Stimulated activated naive CD4-positive, alpha-beta T cell treated with Interleukin-2 at 50 U/mL for 16 hours (primary cell): ENCODE data around the gene MAP4.
"Not testable (repeated sequence)": the region's sequence is repeated elsewhere in the genome, so short reads cannot be mapped to it uniquely, and the experiment has no call there.

ENCODE experiments used
- DNase-seq: peaks from one replicate; lab custom pipeline; 2025; lab: John Stamatoyannopoulos, UW

MAP4 gene

GRCh38 chr3:48015431-48016180 lies 610 bp downstream of the MAP4 start:
- DNase-seq: no peak

DNA sequence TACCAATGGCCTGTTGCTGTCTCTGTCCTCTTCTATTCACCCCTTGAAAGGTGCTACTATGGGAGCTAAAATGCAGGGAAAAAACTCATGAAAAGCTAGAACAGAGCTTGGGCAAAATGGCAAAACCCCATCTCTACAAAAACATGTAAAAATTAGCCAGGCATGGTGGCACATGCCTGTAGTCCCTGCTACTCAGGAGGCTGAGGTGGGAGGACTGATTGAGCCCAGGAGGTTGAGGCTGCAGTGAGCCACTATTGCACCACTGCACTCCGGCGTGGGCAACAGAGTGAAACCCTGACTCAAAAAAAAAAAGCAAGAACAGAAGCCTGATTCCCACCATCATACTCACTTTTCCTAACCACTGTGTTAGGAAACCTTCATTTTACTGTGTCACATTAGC lies 1.9 kb downstream of the MAP4 start:
- no peak for DNase-seq

DNA sequence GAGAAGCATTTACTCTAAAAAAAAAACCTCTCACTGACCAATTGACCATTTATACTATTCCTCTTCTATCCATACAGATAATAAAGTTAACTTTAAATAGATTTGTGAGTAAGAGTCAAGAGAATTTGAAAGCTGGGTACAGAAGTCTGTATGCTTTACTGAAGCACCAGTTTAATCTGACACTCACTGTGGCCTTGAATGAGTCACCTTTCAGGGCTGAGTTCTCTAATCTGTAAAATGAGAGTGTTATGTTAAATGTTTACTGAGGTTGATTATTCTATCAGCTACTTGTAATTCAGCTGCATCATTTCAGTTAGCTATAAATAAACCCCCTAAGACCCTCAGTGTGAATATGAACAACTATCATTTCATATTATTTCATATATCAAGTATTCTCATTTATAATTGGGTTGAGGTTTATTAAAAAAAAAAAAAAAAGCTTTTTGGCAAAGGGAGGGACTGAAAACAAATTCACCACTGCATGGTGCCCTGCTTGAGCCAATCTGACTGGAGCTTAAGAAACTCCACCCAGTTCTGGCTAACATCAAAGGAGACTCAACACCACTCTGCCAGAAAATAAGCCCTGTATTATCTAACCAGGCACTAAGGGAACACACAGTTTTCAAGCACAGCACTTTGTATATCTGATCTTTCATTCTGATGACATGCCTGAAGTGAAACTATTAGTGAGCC lies 2.8 kb downstream of the MAP4 start:
- DNase-seq: no peak

DNA sequence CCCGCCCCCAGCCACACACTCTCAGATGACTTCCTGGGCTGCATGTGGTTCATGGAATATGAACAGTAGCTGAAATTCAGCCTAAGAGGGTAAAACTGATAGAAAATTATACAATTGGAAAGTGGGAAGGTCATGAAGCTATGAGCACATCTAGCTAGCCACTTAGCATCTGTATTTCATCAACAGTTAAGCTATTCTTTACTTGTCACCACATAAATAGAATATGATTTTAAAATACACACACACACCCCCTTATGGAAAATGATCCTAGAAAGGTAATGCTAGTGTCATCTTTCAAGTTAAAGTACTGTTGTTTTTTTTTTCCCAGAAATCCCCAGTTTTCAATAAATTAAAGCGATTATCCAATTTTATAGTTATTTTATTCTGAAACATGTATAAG lies 3.6 kb downstream of the MAP4 start:
- no peak for DNase-seq

DNA sequence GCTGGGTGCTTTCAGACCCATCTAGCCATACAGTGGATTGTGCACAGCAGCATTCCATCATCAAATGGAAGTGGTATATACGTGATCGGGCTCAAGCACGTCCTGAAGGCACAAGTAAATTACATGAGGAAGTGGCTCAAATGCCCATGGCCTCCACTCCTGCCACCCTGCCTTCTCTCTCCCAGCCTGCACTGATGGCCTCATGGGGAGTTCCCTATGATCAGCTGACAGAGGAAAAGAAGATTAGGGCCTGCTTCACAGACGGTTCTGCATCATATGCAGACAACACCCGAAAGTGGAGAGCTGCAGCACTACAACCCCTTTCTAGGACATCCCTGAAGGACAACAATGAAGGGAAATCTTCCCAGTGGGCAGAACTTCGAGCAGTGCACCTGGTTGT lies 8.2 kb downstream of the MAP4 start:
- DNase-seq: not testable (repeated sequence)

GRCh38 chr3:48007361-48007760 lies 8.9 kb downstream of the MAP4 start:
- DNase-seq: not testable (repeated sequence)

DNA sequence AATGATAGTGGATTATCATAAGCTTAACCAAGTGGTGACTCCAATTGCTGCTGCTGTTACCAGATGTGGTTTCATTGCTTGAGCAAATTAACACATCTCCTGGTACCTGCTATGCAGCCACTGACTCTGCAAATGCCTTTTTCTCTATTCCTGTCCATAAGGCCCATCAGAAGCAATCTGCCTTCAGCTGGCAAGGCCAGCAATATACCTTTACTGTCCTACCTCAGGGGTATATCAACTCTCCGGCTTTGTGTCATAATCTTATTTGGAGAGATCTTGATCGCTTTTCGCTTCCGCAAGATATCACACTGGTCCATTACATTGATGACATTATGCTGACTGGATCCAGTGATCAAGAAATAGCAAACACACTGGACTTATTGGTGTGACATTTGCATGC lies 9.4 kb downstream of the MAP4 start:
- not testable (repeated sequence) for DNase-seq

DNA sequence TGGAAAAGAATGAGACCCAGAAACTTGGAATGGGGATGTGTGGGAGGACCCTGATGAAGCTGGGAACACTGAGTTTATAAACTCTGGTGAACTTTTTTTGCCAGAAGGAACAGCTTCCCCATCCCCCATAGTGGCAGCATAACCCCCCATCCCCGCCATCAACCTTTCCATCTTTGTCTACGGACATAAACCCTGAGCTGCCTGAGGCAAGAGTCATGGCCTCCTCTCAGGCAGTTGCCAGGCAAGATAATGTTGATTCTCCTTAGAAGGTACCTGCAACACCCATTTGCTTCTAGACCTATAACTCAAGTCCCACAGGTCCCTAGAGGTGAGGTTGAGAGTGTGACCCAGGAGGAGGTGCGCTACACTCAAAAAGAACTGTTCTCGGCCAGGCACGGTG lies 11.5 kb downstream of the MAP4 start:
- DNase-seq: no peak

GRCh38 chr3:48002787-48003186 lies 13.4 kb downstream of the MAP4 start:
- DNase-seq: no peak

GRCh38 chr3:48001991-48002390 lies 14.2 kb downstream of the MAP4 start:
- DNase-seq: no peak

DNA sequence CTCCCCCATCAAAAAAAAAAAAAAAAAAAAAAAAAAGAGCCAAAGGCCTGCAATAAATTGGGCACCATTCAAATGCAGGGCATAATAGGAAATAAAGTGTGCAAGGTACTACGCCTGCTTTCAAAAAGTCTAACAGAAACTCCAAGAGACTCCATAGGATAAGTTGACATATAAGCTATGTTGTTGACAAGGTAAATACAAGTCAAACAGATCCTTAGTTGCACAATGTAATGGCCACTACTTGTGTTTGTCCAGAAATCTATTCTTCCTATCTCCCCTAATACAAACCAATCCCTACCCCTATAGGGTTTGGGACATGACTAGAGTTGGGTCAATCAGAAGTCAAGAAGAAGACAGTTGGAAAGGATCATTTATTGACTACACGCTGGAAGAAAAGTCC lies 16.0 kb downstream of the MAP4 start:
- DNase-seq: no peak

DNA sequence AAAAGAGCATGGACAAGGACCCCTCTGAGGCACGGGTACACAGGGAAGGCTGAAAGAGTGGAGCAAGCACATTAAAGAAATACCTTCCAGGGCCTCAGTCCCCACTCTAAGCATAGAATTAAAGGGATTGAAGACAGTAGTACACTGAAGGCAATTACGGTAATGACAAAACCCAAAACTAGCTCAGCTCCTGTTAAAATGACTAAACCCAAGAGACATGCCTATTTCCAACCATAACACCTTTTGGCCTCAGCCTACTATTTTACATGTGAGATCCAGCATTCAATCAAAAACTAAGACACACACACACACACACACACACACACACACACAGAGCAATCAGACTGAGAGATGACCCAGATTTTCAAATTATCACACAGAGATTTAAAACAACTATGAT lies 19.8 kb downstream of the MAP4 start:
- DNase-seq: no peak

GRCh38 chr3:47994180-47994579 lies 22.0 kb downstream of the MAP4 start:
- DNase-seq: no peak

GRCh38 chr3:47991341-47991740 lies 24.9 kb downstream of the MAP4 start:
- no peak for DNase-seq

- peak; percentile 62 for DNase-seq
Observed at GRCh38 chr3:47989981-47990440, 26.2 kb downstream of the MAP4 start.

- no peak for DNase-seq
Observed at GRCh38 chr3:47985381-47985780, 30.8 kb downstream of the MAP4 start.

DNA sequence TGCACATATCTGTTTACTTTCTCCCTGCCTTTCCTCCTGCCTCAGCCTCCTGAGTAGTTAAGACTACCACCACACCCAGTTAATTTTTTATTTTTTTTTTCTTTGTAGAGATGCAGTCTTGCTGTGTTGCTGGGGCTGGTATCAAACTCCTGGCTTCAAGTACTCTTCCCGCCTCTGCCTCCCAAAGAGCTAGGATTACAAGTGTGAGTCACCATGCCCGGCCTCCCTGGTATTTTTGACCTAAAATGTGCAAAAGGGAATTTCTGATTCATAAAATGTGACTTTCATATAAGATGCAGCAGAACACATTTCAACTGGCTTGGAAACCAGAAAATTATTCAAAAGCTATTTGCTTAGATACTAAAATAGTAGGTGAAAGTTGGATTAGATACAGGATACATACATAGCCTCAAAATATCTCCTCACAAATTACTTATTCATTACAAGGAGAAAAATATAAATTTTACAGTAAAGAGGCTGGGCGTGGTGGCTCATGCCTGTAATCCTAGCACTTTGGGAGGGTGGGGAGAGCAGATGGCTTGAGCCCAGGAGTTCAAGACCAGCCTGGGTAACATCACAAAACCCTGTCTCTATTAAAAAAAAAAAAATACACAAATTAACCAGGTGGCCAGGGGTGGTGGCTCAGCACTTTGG lies 32.0 kb downstream of the MAP4 start:
- no peak for DNase-seq

DNA sequence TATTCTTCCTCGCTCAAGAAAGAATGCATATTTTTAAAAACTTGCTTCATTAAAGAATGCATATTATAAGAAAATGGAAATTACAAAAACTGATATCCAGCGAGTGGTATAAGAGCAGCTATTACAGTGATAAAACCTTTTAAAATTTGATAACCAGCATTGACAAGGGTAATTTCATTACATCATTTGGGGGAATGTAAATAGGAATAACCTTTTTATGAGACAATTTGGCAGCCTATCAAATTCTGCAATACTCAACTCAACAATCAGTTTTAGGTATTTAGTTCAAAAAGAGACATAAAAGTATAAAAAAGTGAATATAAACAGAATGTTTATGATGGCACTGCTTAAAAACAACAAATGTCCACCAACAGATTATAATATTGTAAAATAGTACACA lies 35.4 kb downstream of the MAP4 start:
- DNase-seq: no peak

DNA sequence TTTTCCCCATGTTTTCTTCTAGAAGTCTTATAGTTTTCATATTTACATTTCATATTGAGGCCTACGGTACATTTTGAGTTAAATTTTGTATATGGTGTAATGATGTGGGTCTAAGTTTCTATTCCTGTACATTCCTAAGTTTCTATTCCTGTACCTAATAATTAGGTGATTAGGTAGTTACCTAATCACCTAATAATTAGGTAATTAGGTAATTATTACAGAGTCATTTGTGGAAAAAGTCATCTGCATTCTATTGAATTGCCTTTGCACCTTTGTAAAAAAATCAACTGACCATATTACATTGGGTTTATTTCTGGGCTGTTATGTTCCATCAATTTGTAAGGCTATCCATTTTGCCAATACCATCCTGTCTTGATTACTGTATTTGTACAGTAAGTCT lies 37.1 kb downstream of the MAP4 start:
- no peak for DNase-seq

GRCh38 chr3:47978386-47978785 lies 37.8 kb downstream of the MAP4 start:
- DNase-seq: no peak

DNA sequence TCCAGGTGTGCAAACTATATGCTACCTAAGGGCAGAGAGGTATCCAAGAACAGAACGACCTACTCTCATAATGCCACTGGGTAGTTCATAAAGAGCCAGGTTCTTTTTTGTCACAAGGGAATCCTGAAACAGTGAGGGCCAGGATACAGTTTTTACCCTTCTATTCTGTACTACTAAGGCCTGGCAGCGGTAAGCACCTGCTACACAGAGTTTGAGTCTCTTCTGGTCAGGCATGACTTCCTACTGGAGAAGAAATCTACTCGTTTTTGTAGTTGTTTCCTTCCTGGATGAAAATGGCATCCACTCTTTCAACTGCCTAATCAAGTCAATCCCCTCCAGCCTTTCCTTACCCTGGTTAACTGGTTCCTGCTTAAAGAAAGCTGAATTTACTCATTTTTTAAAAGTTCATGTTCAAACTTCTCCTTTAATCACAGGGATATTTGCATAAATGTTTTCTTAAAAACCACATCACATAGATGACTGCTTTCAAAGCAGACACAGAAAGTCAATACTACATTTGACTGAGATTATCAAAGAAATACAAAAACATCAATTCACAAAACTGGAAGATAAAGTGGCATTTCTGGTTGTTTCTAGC lies 40.0 kb downstream of the MAP4 start:
- no peak for DNase-seq

- DNase-seq: no peak
Observed at GRCh38 chr3:47974974-47975470, 41.2 kb downstream of the MAP4 start.

DNA sequence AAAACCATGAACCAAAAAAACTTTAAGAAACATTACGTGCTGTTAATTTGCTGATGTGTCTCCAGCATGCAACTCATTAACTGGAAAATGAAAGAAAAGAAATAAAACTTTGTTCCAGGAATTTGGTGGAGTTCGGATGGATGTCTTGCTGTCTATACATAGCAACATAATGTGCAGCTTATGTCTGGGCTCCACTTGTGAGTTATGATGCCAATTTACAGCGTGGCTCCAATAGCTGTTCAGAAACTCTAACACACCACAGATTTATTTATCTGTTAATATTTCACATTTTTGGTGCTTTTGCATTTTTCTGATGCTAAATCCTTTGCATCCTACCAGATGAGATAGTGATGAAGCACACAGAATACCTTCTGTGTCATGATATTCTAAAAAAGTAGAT lies 45.1 kb downstream of the MAP4 start:
- DNase-seq: no peak
